Endothelial cell of umbilical vein (primary cell): ENCODE results near the gene RBM4B. TPM values are rescaled to one million over a fixed set of nuclear protein-coding genes. Genes with fewer than 3 reads are reported as not detected.

Experiments used
- BruUV-seq: library from RNA; stranded (reverse); fragments of 400-500 nt; replicated peaks from 2 replicates; lab custom pipeline; 2021; lab: Mats Ljungman, UMichigan
- CTCF ChIA-PET: fragments of 300-600, 350-600 bp; sonication (Branson Sonifier 250); formaldehyde crosslinking; loops from one replicate; lab custom pipeline; 2021; ENCODE audit warnings: antibody characterized with exemption, inconsistent platforms; lab: Charles Lee
- POLR2A ChIA-PET: fragments of 300-600, 350-600 bp; sonication (Branson Sonifier 250); formaldehyde crosslinking; loops from one replicate; lab custom pipeline; 2021; ENCODE audit warnings: antibody characterized with exemption, inconsistent platforms; lab: Charles Lee
- DNase-seq: peaks from one replicate; pipeline ENCODE4 v3.0.0-alpha.2; 2011; ENCODE audit warnings: low read depth, low spot score
- FAIRE-seq: peaks from 2 replicates; lab custom pipeline; 2011; peaks lifted over from hg19 to GRCh38; lab: Jason Lieb, UNC
- H2AFZ ChIP-seq: 2 replicates; pipeline ENCODE4 v1.6.0; 2012; ENCODE audit warnings: low read depth, low read length, control low read depth, inconsistent platforms
- H3K27ac ChIP-seq: 2 replicates; pipeline ENCODE4 v1.5.1; 2011; ENCODE audit warnings: low read depth, mild to moderate bottlenecking, control low read depth, low read length, moderate library complexity; ENCODE audit not compliant: insufficient read depth
- H3K27me3 ChIP-seq, 2 experiments: 2 replicates each; pipeline versions ENCODE4 v1.6.0 to v1.6.1; 2011; ENCODE audit warnings: low read length in 2 of 2, mixed read lengths in 1 of 2; ENCODE audit not compliant: control insufficient read depth in 2 of 2, insufficient read depth in 2 of 2
- H3K36me3 ChIP-seq, 2 experiments: 2 replicates in 1 of 2; 3 replicates in 1 of 2; pipeline ENCODE4 v1.5.1; 2011; ENCODE audit warnings: low read length in 2 of 2, mild to moderate bottlenecking in 1 of 2, moderate library complexity in 1 of 2; ENCODE audit not compliant: control insufficient read depth in 2 of 2, insufficient read depth in 2 of 2; ENCODE audit errors: extremely low read depth in 1 of 2
- H3K4me1 ChIP-seq: 3 replicates; pipeline ENCODE4 v1.5.1; 2011; ENCODE audit warnings: mild to moderate bottlenecking, low read length; ENCODE audit not compliant: control insufficient read depth, insufficient read depth; ENCODE audit errors: extremely low read depth
- H3K4me2 ChIP-seq: 2 replicates; pipeline ENCODE4 v1.6.1; 2011; ENCODE audit warnings: low read length, control low read depth, mixed read lengths; ENCODE audit not compliant: insufficient read depth
- H3K4me3 ChIP-seq, 3 experiments: fragments of 200-600 bp in 1 of 3; sonication (generic), shearing (Covaris generic) in 1 of 3; replicated peaks in 1 of 3; 2 replicates each; pipeline ENCODE4 v1.5.1; 2011 to 2016; ENCODE audit warnings: control low read depth in 3 of 3, low read length in 3 of 3, mild to moderate bottlenecking in 2 of 3, inconsistent platforms in 1 of 3, low read depth in 1 of 3, moderate library complexity in 1 of 3; ENCODE audit not compliant: insufficient read depth in 1 of 3
- H3K79me2 ChIP-seq: 2 replicates; pipeline ENCODE4 v1.6.0; 2012; ENCODE audit warnings: low read length, inconsistent platforms; ENCODE audit not compliant: control insufficient read depth, insufficient read depth
- H3K9ac ChIP-seq: replicated peaks from 2 replicates; pipeline ENCODE3; 2011; ENCODE audit warnings: low read length, control low read depth; ENCODE audit not compliant: insufficient read depth; ENCODE audit errors: extremely low read depth
- H3K9me1 ChIP-seq: replicated peaks from 3 replicates; pipeline ENCODE4 v1.6.0; 2011; ENCODE audit warnings: mild to moderate bottlenecking, low read length; ENCODE audit not compliant: control insufficient read depth, insufficient read depth; ENCODE audit errors: extremely low read depth
- H3K9me3 ChIP-seq: replicated peaks from 2 replicates; pipeline ENCODE4 v1.5.1; 2012; ENCODE audit warnings: low read length, inconsistent platforms; ENCODE audit not compliant: control insufficient read depth, insufficient read depth
- H4K20me1 ChIP-seq: replicated peaks from 2 replicates; pipeline ENCODE3; 2011; ENCODE audit warnings: mild to moderate bottlenecking, low read length; ENCODE audit not compliant: control insufficient read depth, insufficient read depth; ENCODE audit errors: extremely low read depth
- EZH2 ChIP-seq: IDR thresholded peaks from 2 replicates; pipeline ENCODE4 v1.6.1; 2012; ENCODE audit warnings: borderline replicate concordance, low read depth, mild to moderate bottlenecking, moderate library complexity, low read length, inconsistent platforms; ENCODE audit not compliant: severe bottlenecking
- FOS ChIP-seq: IDR thresholded peaks from 2 replicates; pipeline ENCODE4 v1.6.1; 2011; ENCODE audit warnings: mild to moderate bottlenecking, low read length, moderate library complexity, borderline replicate concordance; ENCODE audit not compliant: insufficient read depth
- GATA2 ChIP-seq: IDR thresholded peaks from 2 replicates; pipeline ENCODE4 v1.7.0; 2011; ENCODE audit warnings: low read depth, mild to moderate bottlenecking, moderate library complexity, mixed read lengths, low read length; ENCODE audit not compliant: insufficient read length, insufficient read depth
- JUN ChIP-seq: IDR thresholded peaks from 2 replicates; pipeline ENCODE4 v1.6.1; 2011; ENCODE audit warnings: borderline replicate concordance, low read depth; ENCODE audit not compliant: insufficient read length, insufficient read depth
- MYC ChIP-seq: IDR thresholded peaks from one replicate; pipeline ENCODE4 v1.6.1; 2011; ENCODE audit warnings: mild to moderate bottlenecking, low read depth, low read length
- POLR2A ChIP-seq: IDR thresholded peaks from 2 replicates; pipeline ENCODE4 v1.6.1; 2012; ENCODE audit warnings: low read depth, mild to moderate bottlenecking, control low read depth, low read length
- POLR2AphosphoS5 ChIP-seq: IDR thresholded peaks from 2 replicates; pipeline ENCODE4 v1.6.1; 2012; ENCODE audit warnings: low read depth, mild to moderate bottlenecking, control low read depth, low read length, moderate library complexity; ENCODE audit not compliant: insufficient read depth
- dilution Hi-C: fragments of 300-500 bp; cut with MboI; formaldehyde crosslinking; loops from one replicate; pipeline ENCODE4 v1.15.0; 2019; ENCODE audit warnings: low sequenced_read_pairs; ENCODE audit not compliant: extremely low pct_ligation_motif_present
- intact Hi-C: fragments of 100-400 bp; cut with micrococcal nuclease; formaldehyde crosslinking; loops from one replicate; pipeline ENCODE4 v1.10.0; 2022
- polyA plus RNA-seq, 4 experiments: library from polyadenylated mRNA; depleted of rRNA in 3 of 4; stranded (reverse) in 3 of 4; unstranded in 1 of 4; fragments of >200 nt; gene quantifications; 2 replicates each; pipeline versions ENCODE4 v1.2.1 to v1.2.3, GENCODE V29; 2011 to 2012; ENCODE audit warnings: missing spikeins in 1 of 4
- total RNA-seq: library from RNA; stranded (reverse); gene quantifications from 2 replicates; pipeline ENCODE4 v1.2.3, GENCODE V29; 2021
- TF ChIP-seq, protein P1 (sequence below), 2 donors: IDR thresholded peaks; 1 replicate in 1 of 2; 2 replicates in 1 of 2; pipeline ENCODE4 v1.5.1; 2011; ENCODE audit warnings: low read length in 2 of 2, mild to moderate bottlenecking in 2 of 2, moderate library complexity in 2 of 2, control low read depth in 1 of 2, inconsistent platforms in 1 of 2, low read depth in 1 of 2; ENCODE audit not compliant: insufficient read depth in 1 of 2; ENCODE audit errors: extremely low read depth in 1 of 2
- TF ChIP-seq, protein P2 (sequence below): IDR thresholded peaks from 2 replicates; pipeline ENCODE4 v1.6.1; 2011; ENCODE audit not compliant: insufficient read depth, insufficient read length

The RBM4B gene
- total and polyA plus RNA-seq, 2 donors (not counting 3 experiments of a cell fraction or from before 2014, with no cell fraction given): 22.2 to 31.2 TPM

DNA sequence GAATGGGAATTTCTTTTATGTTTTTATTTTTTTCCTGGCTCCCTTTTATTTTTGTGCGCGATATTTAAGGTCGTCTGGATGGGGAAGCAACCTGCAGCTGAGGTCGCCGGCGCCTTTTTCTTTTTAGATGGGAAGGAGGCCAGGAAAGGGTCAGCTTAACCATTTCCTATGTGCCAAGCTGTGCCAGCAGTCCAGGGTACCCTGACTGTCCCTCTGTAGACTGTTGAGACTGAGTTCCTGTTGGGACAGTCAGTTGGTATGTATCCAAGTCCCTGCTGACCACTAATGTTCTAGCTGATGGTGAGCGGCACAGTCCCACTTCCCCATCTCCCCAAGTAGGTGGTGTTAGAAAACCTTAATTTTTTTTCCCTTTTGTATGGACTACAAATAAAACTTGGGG, 50.8 kb downstream of the RBM4B start:
- ChIA-PET CTCF (interaction anchor here (0.7 to 1.3 kb wide), 2 partner anchors 10 to 52 kb away, joined by 3 read pairs; no protein-coding TSS in a partner anchor), POLR2A (no interaction called here)
- dilution Hi-C loops: no loop called here
- H3K9me1 ChIP-seq: no peaks in the 10 kb centered on the region
- no peak for DNase-seq
- no peak overlapping the region for H2AFZ ChIP-seq
- peaks cover 50 to 54% of the 10 kb centered on the region in 2 experiments for H3K36me3 ChIP-seq
- H3K4me2 ChIP-seq: no peak overlapping the region
- H3K79me2 ChIP-seq: peaks cover 100% of the 10 kb centered on the region
- H3K9me3 ChIP-seq: no peaks in the 10 kb centered on the region
- FAIRE-seq: no peak
- no peaks in the 10 kb centered on the region for H3K4me1 ChIP-seq
- H4K20me1 ChIP-seq: peaks cover 18% of the 10 kb centered on the region
- H3K4me3 ChIP-seq: no peak overlapping the region
- intact Hi-C loops: no loop called here
- TF ChIP-seq, protein P1, sequence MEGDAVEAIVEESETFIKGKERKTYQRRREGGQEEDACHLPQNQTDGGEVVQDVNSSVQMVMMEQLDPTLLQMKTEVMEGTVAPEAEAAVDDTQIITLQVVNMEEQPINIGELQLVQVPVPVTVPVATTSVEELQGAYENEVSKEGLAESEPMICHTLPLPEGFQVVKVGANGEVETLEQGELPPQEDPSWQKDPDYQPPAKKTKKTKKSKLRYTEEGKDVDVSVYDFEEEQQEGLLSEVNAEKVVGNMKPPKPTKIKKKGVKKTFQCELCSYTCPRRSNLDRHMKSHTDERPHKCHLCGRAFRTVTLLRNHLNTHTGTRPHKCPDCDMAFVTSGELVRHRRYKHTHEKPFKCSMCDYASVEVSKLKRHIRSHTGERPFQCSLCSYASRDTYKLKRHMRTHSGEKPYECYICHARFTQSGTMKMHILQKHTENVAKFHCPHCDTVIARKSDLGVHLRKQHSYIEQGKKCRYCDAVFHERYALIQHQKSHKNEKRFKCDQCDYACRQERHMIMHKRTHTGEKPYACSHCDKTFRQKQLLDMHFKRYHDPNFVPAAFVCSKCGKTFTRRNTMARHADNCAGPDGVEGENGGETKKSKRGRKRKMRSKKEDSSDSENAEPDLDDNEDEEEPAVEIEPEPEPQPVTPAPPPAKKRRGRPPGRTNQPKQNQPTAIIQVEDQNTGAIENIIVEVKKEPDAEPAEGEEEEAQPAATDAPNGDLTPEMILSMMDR (IDR thresholded peaks at IDR 0.05; ENCODE audit: extremely low read depth in 1 of 2, insufficient read depth in 1 of 2, low read depth in 1 of 2, low read length in 2 of 2): no peak
- no peak for TF ChIP-seq GATA2
- TF ChIP-seq EZH2: no peak
- TF ChIP-seq, protein P2, sequence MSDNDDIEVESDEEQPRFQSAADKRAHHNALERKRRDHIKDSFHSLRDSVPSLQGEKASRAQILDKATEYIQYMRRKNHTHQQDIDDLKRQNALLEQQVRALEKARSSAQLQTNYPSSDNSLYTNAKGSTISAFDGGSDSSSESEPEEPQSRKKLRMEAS: no peak
- no peak for TF ChIP-seq MYC
- TF ChIP-seq POLR2AphosphoS5: no peak
- no peak for TF ChIP-seq POLR2A
- TF ChIP-seq JUN: no peak
- TF ChIP-seq FOS: no peak
- H3K27ac ChIP-seq: no peak overlapping the region
- BruUV-seq: TSS peak; percentile 7
- H3K27me3 ChIP-seq: no peaks in the 10 kb centered on the region
- no peak overlapping the region for H3K9ac ChIP-seq
